PC-9 (cell line): ENCODE measurements around the gene TFAP2B.

Source experiments
- EZH2 ChIP-seq: fragments of 200-600 bp; sonication (generic); IDR thresholded peaks from 2 replicates; pipeline ENCODE4 v1.8.0; 2017; ENCODE audit warnings: antibody characterized with exemption, low read depth
- TF ChIP-seq, protein P1 (sequence below): fragments of 200-600 bp; sonication (generic); conservative IDR thresholded peaks from 2 replicates; pipeline ENCODE4 v1.6.1; 2017; ENCODE audit warnings: mixed run types, antibody characterized with exemption, mild to moderate bottlenecking, moderate library complexity

DNA sequence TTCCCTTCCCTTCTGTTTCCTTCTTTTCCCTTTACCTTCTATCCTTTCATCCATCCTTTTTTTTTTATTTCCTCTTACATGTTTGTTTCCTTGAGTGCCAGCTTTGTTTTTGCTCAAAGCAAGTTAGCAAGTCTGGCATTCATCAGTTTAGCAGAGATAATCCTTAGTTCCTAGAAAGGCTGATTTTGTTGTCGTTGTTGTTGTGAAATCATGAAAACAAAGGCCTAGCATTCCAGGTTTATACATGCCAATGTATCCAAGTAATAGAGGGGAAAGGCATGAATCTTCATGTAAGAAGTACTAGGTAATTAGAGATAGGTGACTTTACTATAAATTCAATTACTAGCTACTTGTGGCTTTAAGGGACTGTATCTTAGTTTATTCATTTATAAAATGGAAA lies 45.9 kb downstream of the TFAP2B start:
- TF ChIP-seq, protein P1, sequence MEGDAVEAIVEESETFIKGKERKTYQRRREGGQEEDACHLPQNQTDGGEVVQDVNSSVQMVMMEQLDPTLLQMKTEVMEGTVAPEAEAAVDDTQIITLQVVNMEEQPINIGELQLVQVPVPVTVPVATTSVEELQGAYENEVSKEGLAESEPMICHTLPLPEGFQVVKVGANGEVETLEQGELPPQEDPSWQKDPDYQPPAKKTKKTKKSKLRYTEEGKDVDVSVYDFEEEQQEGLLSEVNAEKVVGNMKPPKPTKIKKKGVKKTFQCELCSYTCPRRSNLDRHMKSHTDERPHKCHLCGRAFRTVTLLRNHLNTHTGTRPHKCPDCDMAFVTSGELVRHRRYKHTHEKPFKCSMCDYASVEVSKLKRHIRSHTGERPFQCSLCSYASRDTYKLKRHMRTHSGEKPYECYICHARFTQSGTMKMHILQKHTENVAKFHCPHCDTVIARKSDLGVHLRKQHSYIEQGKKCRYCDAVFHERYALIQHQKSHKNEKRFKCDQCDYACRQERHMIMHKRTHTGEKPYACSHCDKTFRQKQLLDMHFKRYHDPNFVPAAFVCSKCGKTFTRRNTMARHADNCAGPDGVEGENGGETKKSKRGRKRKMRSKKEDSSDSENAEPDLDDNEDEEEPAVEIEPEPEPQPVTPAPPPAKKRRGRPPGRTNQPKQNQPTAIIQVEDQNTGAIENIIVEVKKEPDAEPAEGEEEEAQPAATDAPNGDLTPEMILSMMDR, result no peak
- TF ChIP-seq EZH2, result no peak
